Fibroblast of lung (primary cell): Measurements from ENCODE around the gene WWC2. TPM values are rescaled to one million over a fixed set of nuclear protein-coding genes. Genes with fewer than 3 reads are reported as not detected.

Experiments
- DNase-seq, 2 donors: peaks; one replicate each; pipeline versions ENCODE4 v3.0.0 to v3.0.0-alpha.2; 2010; ENCODE audit warnings: low read depth in 2 of 2
- H2AFZ ChIP-seq: 2 replicates; pipeline ENCODE4 v1.5.1; 2012; ENCODE audit warnings: low read length, control low read depth, inconsistent platforms
- H3K27ac ChIP-seq: 2 replicates; pipeline ENCODE4 v1.5.1; 2011; ENCODE audit warnings: low read length, control low read depth; ENCODE audit not compliant: insufficient read depth
- H3K27me3 ChIP-seq: 2 replicates; pipeline ENCODE4 v1.5.1; 2011; ENCODE audit warnings: mild to moderate bottlenecking, low read length; ENCODE audit not compliant: control insufficient read depth, insufficient read depth
- H3K36me3 ChIP-seq: 2 replicates; pipeline ENCODE4 v1.5.1; 2011; ENCODE audit warnings: low read length; ENCODE audit not compliant: control insufficient read depth, insufficient read depth
- H3K4me1 ChIP-seq: 2 replicates; pipeline ENCODE4 v1.5.1; 2011; ENCODE audit warnings: low read length; ENCODE audit not compliant: control insufficient read depth, insufficient read depth; ENCODE audit errors: extremely low read depth
- H3K4me2 ChIP-seq: 2 replicates; pipeline ENCODE4 v1.5.1; 2011; ENCODE audit warnings: low read length, control low read depth; ENCODE audit not compliant: insufficient read depth; ENCODE audit errors: extremely low read depth
- H3K4me3 ChIP-seq, 4 experiments: fragments of 200-600 bp in 1 of 4; sonication (generic) in 1 of 4; replicated peaks in 1 of 4; 2 replicates each; pipeline ENCODE4 v1.5.1; 2011 to 2016; ENCODE audit warnings: low read length in 4 of 4, low read depth in 3 of 4, mild to moderate bottlenecking in 3 of 4, control low read depth in 2 of 4, inconsistent platforms in 1 of 4, mixed read lengths in 1 of 4; ENCODE audit not compliant: insufficient read depth in 1 of 4; ENCODE audit errors: control extremely low read depth in 1 of 4
- H3K79me2 ChIP-seq: 2 replicates; pipeline ENCODE4 v1.5.1; 2012; ENCODE audit warnings: mild to moderate bottlenecking, low read length, inconsistent platforms; ENCODE audit not compliant: control insufficient read depth, insufficient read depth
- H3K9ac ChIP-seq: 2 replicates; pipeline ENCODE4 v1.5.1; 2011; ENCODE audit warnings: mild to moderate bottlenecking, low read length, control low read depth; ENCODE audit not compliant: insufficient read depth
- H3K9me3 ChIP-seq: 2 replicates; pipeline ENCODE4 v1.5.1; 2012; ENCODE audit warnings: low read depth, low read length; ENCODE audit not compliant: control insufficient read depth, insufficient read depth
- H4K20me1 ChIP-seq: 2 replicates; pipeline ENCODE4 v1.5.1; 2011; ENCODE audit warnings: low read length; ENCODE audit not compliant: control insufficient read depth, insufficient read depth; ENCODE audit errors: extremely low read depth
- EZH2 ChIP-seq: IDR thresholded peaks from 2 replicates; pipeline ENCODE4 v1.5.1; 2012; ENCODE audit warnings: low read length, control low read depth, mild to moderate bottlenecking; ENCODE audit errors: missing control alignments
- polyA plus RNA-seq, 2 donors: library from polyadenylated mRNA; depleted of rRNA in 1 of 2; stranded (reverse) in 1 of 2; unstranded in 1 of 2; fragments of >200 nt; gene quantifications; 2 replicates each; pipeline ENCODE4 v1.2.1, GENCODE V29; 2011 to 2012; ENCODE audit warnings: missing spikeins in 1 of 2
- total RNA-seq: library from RNA; depleted of rRNA; stranded (reverse); fragments of >200 nt; gene quantifications from 2 replicates; pipeline ENCODE4 v1.2.1, GENCODE V29; 2014
- TF ChIP-seq, protein P1 (sequence below), 2 donors: IDR thresholded peaks in 1 of 2; conservative IDR thresholded peaks in 1 of 2; 1 replicate in 1 of 2; 2 replicates in 1 of 2; pipeline ENCODE4 v1.5.1; 2011 to 2012; ENCODE audit warnings: low read length in 2 of 2, control low read depth in 1 of 2, inconsistent platforms in 1 of 2, low read depth in 1 of 2, mild to moderate bottlenecking in 1 of 2

WWC2 gene
- total and polyA plus RNA-seq, 2 donors (not counting 1 experiment from before 2014, with no cell fraction given), result 31.6 to 34.0 TPM

GRCh38 chr4:183213996-183214395 lies 114.9 kb downstream of the WWC2 start:
- Histone ChIP-seq H2AFZ (no peak overlapping the region), H3K36me3 (no peaks in the 10 kb centered on the region), H3K4me2 (no peak overlapping the region), H3K9ac (no peak overlapping the region), H4K20me1 (no peaks in the 10 kb centered on the region), H3K4me3 (no peak overlapping the region), H3K27me3 (no peaks in the 10 kb centered on the region), H3K9me3 (no peaks in the 10 kb centered on the region), H3K27ac (no peak overlapping the region), H3K4me1 (no peaks in the 10 kb centered on the region), H3K79me2 (no peaks in the 10 kb centered on the region)
- DNase-seq, result no peak
- TF ChIP-seq, protein P1, sequence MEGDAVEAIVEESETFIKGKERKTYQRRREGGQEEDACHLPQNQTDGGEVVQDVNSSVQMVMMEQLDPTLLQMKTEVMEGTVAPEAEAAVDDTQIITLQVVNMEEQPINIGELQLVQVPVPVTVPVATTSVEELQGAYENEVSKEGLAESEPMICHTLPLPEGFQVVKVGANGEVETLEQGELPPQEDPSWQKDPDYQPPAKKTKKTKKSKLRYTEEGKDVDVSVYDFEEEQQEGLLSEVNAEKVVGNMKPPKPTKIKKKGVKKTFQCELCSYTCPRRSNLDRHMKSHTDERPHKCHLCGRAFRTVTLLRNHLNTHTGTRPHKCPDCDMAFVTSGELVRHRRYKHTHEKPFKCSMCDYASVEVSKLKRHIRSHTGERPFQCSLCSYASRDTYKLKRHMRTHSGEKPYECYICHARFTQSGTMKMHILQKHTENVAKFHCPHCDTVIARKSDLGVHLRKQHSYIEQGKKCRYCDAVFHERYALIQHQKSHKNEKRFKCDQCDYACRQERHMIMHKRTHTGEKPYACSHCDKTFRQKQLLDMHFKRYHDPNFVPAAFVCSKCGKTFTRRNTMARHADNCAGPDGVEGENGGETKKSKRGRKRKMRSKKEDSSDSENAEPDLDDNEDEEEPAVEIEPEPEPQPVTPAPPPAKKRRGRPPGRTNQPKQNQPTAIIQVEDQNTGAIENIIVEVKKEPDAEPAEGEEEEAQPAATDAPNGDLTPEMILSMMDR (conservative IDR thresholded peaks at IDR 0.05 in 1 of 2, IDR thresholded peaks at IDR 0.05 in 1 of 2; ENCODE audit: low read depth in 1 of 2, low read length in 2 of 2), result no peak
- no peak for TF ChIP-seq EZH2

DNA sequence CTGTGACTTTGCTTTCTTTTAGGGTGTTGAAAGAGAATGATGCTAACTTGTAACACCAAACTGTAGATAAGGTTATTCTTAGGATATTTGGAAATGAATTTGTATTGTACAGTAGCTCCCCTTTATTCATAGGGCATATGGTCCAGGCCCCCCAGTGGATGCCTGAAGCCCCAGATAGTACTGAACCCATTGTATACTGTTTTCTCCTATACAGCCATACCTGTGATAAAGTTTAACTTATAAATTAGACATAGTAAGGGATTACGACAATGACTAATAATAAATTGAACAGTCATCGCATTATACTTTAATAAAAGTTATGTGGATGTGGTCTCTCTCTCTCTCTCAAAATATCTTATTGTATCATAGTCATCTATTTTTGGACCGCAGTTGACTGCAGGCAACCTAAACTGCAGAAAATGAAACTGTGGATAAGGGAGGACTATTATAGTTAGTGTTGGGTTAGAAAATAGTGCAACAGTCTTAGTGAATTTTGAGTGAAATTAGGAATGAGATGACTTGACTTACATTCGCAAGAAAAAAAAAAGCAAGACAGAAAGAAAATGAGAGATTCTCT lies 115.9 kb downstream of the WWC2 start:
- DNase-seq, result no peak
- no peaks in the 10 kb centered on the region for H3K4me1 ChIP-seq
- no peak overlapping the region for H3K4me3 ChIP-seq
- H4K20me1 ChIP-seq, result no peaks in the 10 kb centered on the region
- TF ChIP-seq, protein P1 (conservative IDR thresholded peaks at IDR 0.05 in 1 of 2, IDR thresholded peaks at IDR 0.05 in 1 of 2; ENCODE audit: low read depth in 1 of 2, low read length in 2 of 2), result no peak
- no peak for TF ChIP-seq EZH2
- H3K9ac ChIP-seq, result no peak overlapping the region
- H3K4me2 ChIP-seq, result no peak overlapping the region
- no peaks in the 10 kb centered on the region for H3K9me3 ChIP-seq
- no peaks in the 10 kb centered on the region for H3K79me2 ChIP-seq
- no peak overlapping the region for H3K27ac ChIP-seq
- H2AFZ ChIP-seq, result no peak overlapping the region
- H3K27me3 ChIP-seq, result no peaks in the 10 kb centered on the region
- no peaks in the 10 kb centered on the region for H3K36me3 ChIP-seq

DNA sequence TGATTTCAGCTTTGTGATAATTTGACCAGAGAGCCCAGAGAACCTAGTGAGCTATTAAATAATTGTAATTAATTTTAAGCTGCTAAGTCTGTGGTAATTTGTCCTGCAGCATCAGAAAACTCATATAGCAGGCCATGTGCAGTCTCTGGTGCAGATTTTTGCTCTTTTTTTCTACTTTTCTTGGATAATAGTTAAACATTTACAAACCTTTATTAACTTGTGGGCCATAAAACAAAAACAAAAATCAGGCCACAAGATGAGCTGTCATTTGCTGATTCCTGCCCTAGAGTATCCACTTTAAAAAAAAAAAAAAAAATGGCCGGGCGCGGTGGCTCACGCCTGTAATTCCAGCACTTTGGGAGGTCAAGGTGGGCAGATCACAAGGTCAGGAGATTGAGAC lies 121.2 kb downstream of the WWC2 start:
- no peak for TF ChIP-seq EZH2
- TF ChIP-seq, protein P1 (conservative IDR thresholded peaks at IDR 0.05 in 1 of 2, IDR thresholded peaks at IDR 0.05 in 1 of 2; ENCODE audit: low read depth in 1 of 2, low read length in 2 of 2), result no peak

More for the DNA sequence above, 121.2 kb downstream of the WWC2 start:
- no peak overlapping the region for H3K4me2 ChIP-seq
- H2AFZ ChIP-seq, result no peak overlapping the region
- H3K79me2 ChIP-seq, result no peaks in the 10 kb centered on the region
- no peak overlapping the region for H3K9ac ChIP-seq
- H3K27me3 ChIP-seq, result no peaks in the 10 kb centered on the region
- H3K36me3 ChIP-seq, result no peaks in the 10 kb centered on the region
- no peak overlapping the region for H3K27ac ChIP-seq
- no peaks in the 10 kb centered on the region for H3K4me1 ChIP-seq
- no peak overlapping the region for H3K4me3 ChIP-seq
- no peak for DNase-seq
- H3K9me3 ChIP-seq, result no peaks in the 10 kb centered on the region
- H4K20me1 ChIP-seq, result no peaks in the 10 kb centered on the region
